Measurements from ENCODE around the gene AIFM3. TPM values are rescaled to one million over a fixed set of nuclear protein-coding genes. Genes with fewer than 3 reads are reported as not detected.

Gene AIFM3
- total RNA-seq, 1 donor from 2014 or later: 0.99 TPM

- DNase-seq (ENCODE audit: low read depth): no peak
Measured at GRCh38 chr22:21025763-21026755, 59.0 kb downstream of the AIFM3 start.

- no peak for DNase-seq (ENCODE audit: low read depth)
Measured at GRCh38 chr22:21026783-21027692, 60.0 kb downstream of the AIFM3 start.

- no peak for DNase-seq (ENCODE audit: low read depth)
Measured at GRCh38 chr22:21028277-21029251, 61.5 kb downstream of the AIFM3 start.

- no peak for DNase-seq (ENCODE audit: low read depth)
Measured at GRCh38 chr22:21029486-21030025, 62.5 kb downstream of the AIFM3 start.

GRCh38 chr22:21030032-21030431 is 63.0 kb downstream of the AIFM3 start:
- DNase-seq (ENCODE audit: low read depth): no peak

Other genes with a start within 250 kb of the AIFM3 start
- gene SERPIND1, start 193.1 kb upstream of the AIFM3 start, total RNA-seq: not detected in 2 replicates
- gene PI4KA, start 108.4 kb upstream of the AIFM3 start, total RNA-seq: 13.4 and 58.2 TPM in 2 replicates
- 5.2 and 12.9 TPM in 2 replicates for gene SNAP29, start 108.2 kb upstream of the AIFM3 start, total RNA-seq
- 48.1 and 66.8 TPM in 2 replicates for gene CRKL, start 49.8 kb upstream of the AIFM3 start, total RNA-seq
- gene LZTR1, start 15.0 kb downstream of the AIFM3 start, total RNA-seq: 28.7 and 63.5 TPM in 2 replicates
- gene THAP7, start 34.9 kb downstream of the AIFM3 start, total RNA-seq: 11.4 and 16.3 TPM in 2 replicates
- 0.17 and 1.1 TPM in 2 replicates for gene P2RX6, start 47.9 kb downstream of the AIFM3 start, total RNA-seq
- gene SLC7A4, start 65.3 kb downstream of the AIFM3 start, total RNA-seq: 0.20 TPM in 1 of 2 replicates, not detected in the other
- not detected in 2 replicates for gene LRRC74B, start 78.7 kb downstream of the AIFM3 start, total RNA-seq

All from renal cortical epithelial cell (primary cell).